IMR-90 (cell line): ENCODE results near the gene ZNRF3. TPM values are rescaled to one million over a fixed set of nuclear protein-coding genes. Genes with fewer than 3 reads are reported as not detected.

Experiments
- ATAC-seq: fragments of 200-7000 bp; cut with Tn5 transposase; 2 replicates; pipeline ENCODE4 v1.9.1; 2020; ENCODE audit warnings: low read depth, mild to moderate bottlenecking, moderate library complexity
- BruUV-seq: library from RNA; stranded (reverse); fragments of 400-500 nt; replicated peaks from 2 replicates; lab custom pipeline; 2021; lab: Mats Ljungman, UMichigan
- CTCF ChIA-PET: fragments of 300-600 bp; formaldehyde crosslinking; extraction: SDS; loops from one replicate; lab custom pipeline; 2021; ENCODE audit warnings: antibody characterized with exemption; lab: Yijun Ruan, JAX
- POLR2A ChIA-PET: fragments of 300-600 bp; sonication (Branson Sonifier 250); formaldehyde crosslinking; loops from one replicate; lab custom pipeline; 2022; ENCODE audit warnings: antibody characterized with exemption; ENCODE audit not compliant: unreplicated experiment; lab: Charles Lee
- DNase-seq: peaks from one replicate; pipeline ENCODE4 v3.0.0; 2013
- H2AFZ ChIP-seq: replicated peaks from 2 replicates; pipeline ENCODE3; 2013; ENCODE audit warnings: low read length, mild to moderate bottlenecking; ENCODE audit not compliant: poor library complexity
- H2AK5ac ChIP-seq: 2 replicates; pipeline ENCODE4 v1.6.1; 2013; ENCODE audit warnings: low read depth, low read length, inconsistent platforms
- H2AK9ac ChIP-seq: replicated peaks from 2 replicates; pipeline ENCODE3; 2013; ENCODE audit warnings: mild to moderate bottlenecking, low read depth, low read length, moderate library complexity; ENCODE audit not compliant: poor library complexity
- H2BK120ac ChIP-seq: 2 replicates; pipeline ENCODE4 v1.6.1; 2013; ENCODE audit warnings: low read depth, low read length, inconsistent platforms
- H2BK15ac ChIP-seq: 3 replicates; pipeline ENCODE4 v1.6.1; 2013; ENCODE audit warnings: low read depth, low read length, inconsistent platforms
- H2BK20ac ChIP-seq: 2 replicates; pipeline ENCODE4 v1.6.1; 2013; ENCODE audit warnings: low read depth, mild to moderate bottlenecking, inconsistent platforms, low read length, moderate library complexity
- H2BK5ac ChIP-seq: 2 replicates; pipeline ENCODE4 v1.6.1; 2013; ENCODE audit warnings: mild to moderate bottlenecking, low read depth, low read length, inconsistent platforms; ENCODE audit not compliant: poor library complexity, severe bottlenecking
- H3K14ac ChIP-seq: replicated peaks from 2 replicates; pipeline ENCODE4 v1.6.1; 2013; ENCODE audit warnings: low read depth, low read length, inconsistent platforms
- H3K18ac ChIP-seq: 2 replicates; pipeline ENCODE4 v1.6.1; 2013; ENCODE audit warnings: low read depth, low read length, control low read depth
- H3K23ac ChIP-seq: 2 replicates; pipeline ENCODE4 v1.6.1; 2013; ENCODE audit warnings: low read depth, low read length, inconsistent platforms
- H3K27ac ChIP-seq: 2 replicates; pipeline ENCODE4 v1.5.1; 2013; ENCODE audit warnings: mild to moderate bottlenecking, control low read depth, low read length; ENCODE audit not compliant: insufficient read depth
- H3K27me3 ChIP-seq: 2 replicates; pipeline ENCODE4 v1.6.1; 2013; ENCODE audit warnings: low read length; ENCODE audit not compliant: control insufficient read depth, insufficient read depth
- H3K36me3 ChIP-seq: 2 replicates; pipeline ENCODE4 v1.6.1; 2013; ENCODE audit warnings: low read length, mixed read lengths; ENCODE audit not compliant: control insufficient read depth, insufficient read depth
- H3K4ac ChIP-seq: 2 replicates; pipeline ENCODE4 v1.6.1; 2013; ENCODE audit warnings: low read depth, low read length, inconsistent platforms
- H3K4me1 ChIP-seq: 2 replicates; pipeline ENCODE4 v1.6.1; 2013; ENCODE audit warnings: low read length, mixed read lengths; ENCODE audit not compliant: control insufficient read depth, insufficient read depth
- H3K4me2 ChIP-seq: 2 replicates; pipeline ENCODE4 v1.6.1; 2013; ENCODE audit warnings: low read depth, mild to moderate bottlenecking, control low read depth, low read length, moderate library complexity
- H3K4me3 ChIP-seq: 2 replicates; pipeline ENCODE4 v1.5.1; 2013; ENCODE audit warnings: low read depth, mild to moderate bottlenecking, control low read depth, low read length, moderate library complexity; ENCODE audit not compliant: insufficient read depth
- H3K56ac ChIP-seq: 2 replicates; pipeline ENCODE4 v1.6.1; 2013; ENCODE audit warnings: low read length, inconsistent platforms; ENCODE audit not compliant: insufficient read depth; ENCODE audit errors: extremely low read depth
- H3K79me1 ChIP-seq, 2 experiments: 2 replicates each; pipeline ENCODE4 v1.6.1; 2013; ENCODE audit warnings: low read length in 2 of 2, inconsistent platforms in 1 of 2, low read depth in 1 of 2
- H3K9ac ChIP-seq: 2 replicates; pipeline ENCODE4 v1.6.1; 2013; ENCODE audit warnings: low read depth, low read length, control low read depth
- H3K9me1 ChIP-seq: 2 replicates; pipeline ENCODE4 v1.6.1; 2013; ENCODE audit warnings: low read length, inconsistent platforms; ENCODE audit not compliant: insufficient read depth
- H3K9me3 ChIP-seq: 2 replicates; pipeline ENCODE4 v1.6.1; 2013; ENCODE audit warnings: low read length; ENCODE audit not compliant: control insufficient read depth, insufficient read depth
- H4K20me1 ChIP-seq: 2 replicates; pipeline ENCODE4 v1.6.1; 2013; ENCODE audit warnings: low read length, inconsistent platforms; ENCODE audit not compliant: insufficient read depth
- H4K5ac ChIP-seq: 2 replicates; pipeline ENCODE4 v1.6.1; 2013; ENCODE audit warnings: mild to moderate bottlenecking, low read depth, low read length, control low read depth
- H4K8ac ChIP-seq, 2 experiments: 2 replicates each; pipeline ENCODE4 v1.6.1; 2013; ENCODE audit warnings: low read depth in 2 of 2, low read length in 2 of 2, control low read depth in 1 of 2, inconsistent platforms in 1 of 2
- H4K91ac ChIP-seq: 2 replicates; pipeline ENCODE4 v1.6.1; 2013; ENCODE audit warnings: low read depth, low read length, inconsistent platforms; ENCODE audit not compliant: insufficient read depth
- MAFK ChIP-seq: IDR thresholded peaks from 2 replicates; pipeline ENCODE4 v1.6.1; 2012; ENCODE audit warnings: low read depth, low read length, improper control_type of control experiment
- MAZ ChIP-seq: IDR thresholded peaks from 2 replicates; pipeline ENCODE4 v1.6.1; 2012; ENCODE audit warnings: low read depth, mild to moderate bottlenecking, low read length, improper control_type of control experiment, moderate library complexity, borderline replicate concordance
- NFE2L2 ChIP-seq: fragments of 150-350 bp; IDR thresholded peaks from 2 replicates; pipeline ENCODE4 v1.6.1; 2016; ENCODE audit warnings: low read depth, mild to moderate bottlenecking, low read length
- RCOR1 ChIP-seq: IDR thresholded peaks from 2 replicates; pipeline ENCODE4 v1.6.1; 2012; ENCODE audit warnings: mild to moderate bottlenecking, low read length, improper control_type of control experiment; ENCODE audit not compliant: insufficient replicate concordance
- WGBS, 2 experiments: methylation state at CpG; one replicate each; pipeline versions ENCODE4 v1.1.5 to v1.1.7; 2013; ENCODE audit warnings: missing lambda C conversion rate in 2 of 2; ENCODE audit not compliant: insufficient read length in 1 of 2; ENCODE audit errors: extremely low coverage in 2 of 2; 5-methylcytosine and 5-hydroxymethylcytosine counted together
- dilution Hi-C: fragments of 300-500 bp; cut with HindIII; formaldehyde crosslinking; loops from one replicate; pipeline ENCODE4 v1.14.3; 2018; ENCODE audit warnings: low sequenced_read_pairs; ENCODE audit not compliant: unreplicated experiment
- in situ Hi-C: fragments of 300-500 bp; cut with MboI; formaldehyde crosslinking; loops from 3 replicates; pipeline ENCODE4 v1.14.3; 2019; ENCODE audit warnings: low sequenced_read_pairs, inconsistent platforms, mixed read lengths
- intact Hi-C: fragments of 100-400 bp; cut with micrococcal nuclease; formaldehyde crosslinking; loops from 2 replicates; pipeline ENCODE4 v1.10.0; 2022
- polyA plus RNA-seq, 3 experiments: library from polyadenylated mRNA; depleted of rRNA; stranded (reverse); fragments of >200 nt; gene quantifications; 2 replicates each; pipeline ENCODE4 v1.2.3, GENCODE V29; 2012; ENCODE audit warnings: low replicate concordance in 1 of 3
- total RNA-seq: library from RNA; depleted of rRNA; stranded (reverse); fragments of >200 nt; gene quantifications from 2 replicates; pipeline ENCODE4 v1.2.3, GENCODE V29; 2012

The ZNRF3 gene
- total and polyA plus RNA-seq, 2 of the 4 experiments (the other 2 are of a cell fraction) = 1.4 to 2.4 TPM

DNA sequence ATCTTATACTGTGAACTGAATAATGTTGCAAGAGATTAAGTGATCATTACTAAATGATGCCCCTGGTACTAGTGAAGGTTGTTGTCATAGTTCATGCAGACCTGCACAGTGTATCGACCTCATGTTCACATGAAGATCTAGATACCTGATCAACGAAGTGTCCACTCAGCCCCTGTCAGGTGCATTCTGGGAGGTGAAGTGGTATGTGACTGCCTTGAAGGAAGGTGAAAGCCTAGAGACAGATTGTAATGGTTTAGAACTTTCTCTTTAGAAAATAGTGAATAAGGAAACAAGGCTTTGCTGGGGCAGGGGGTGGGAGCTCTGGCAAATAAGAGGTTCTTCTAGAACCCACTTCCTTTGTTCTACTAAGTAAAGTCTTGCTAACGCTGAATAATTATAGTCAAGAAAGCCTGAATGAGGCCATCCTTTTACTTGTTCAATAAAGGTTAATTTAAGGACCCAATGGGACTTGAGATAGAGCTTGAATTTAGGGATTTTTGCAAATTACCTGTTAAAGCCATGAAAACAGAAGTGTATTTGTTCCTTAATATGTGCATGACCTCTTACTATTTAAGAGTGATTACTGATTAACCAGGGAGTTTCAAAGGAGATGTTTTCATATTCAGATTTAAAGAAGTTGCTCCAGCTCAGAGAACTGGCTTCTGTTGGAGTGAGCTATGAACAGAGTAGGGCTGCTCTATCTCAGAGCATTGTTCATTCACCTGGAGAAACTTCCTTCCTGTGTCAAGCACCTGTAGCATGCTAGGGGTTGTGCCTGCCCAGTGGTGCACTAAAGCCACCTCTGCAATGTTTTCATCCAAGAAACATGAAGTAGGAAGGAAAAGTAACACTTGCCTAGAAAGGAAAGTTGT lies 132.9 kb downstream of the ZNRF3 start:
- Histone ChIP-seq H2AK9ac (no peak overlapping the region), H2AFZ (no peak overlapping the region), H3K4ac (no peak overlapping the region), H3K56ac (no peak overlapping the region), H3K4me1 (no peaks in the 10 kb centered on the region), H4K20me1 (no peaks in the 10 kb centered on the region), H3K9me3 (peaks cover 3% of the 10 kb centered on the region), H2BK20ac (no peak overlapping the region), H4K8ac (no peak overlapping the region), H2AK5ac (no peak overlapping the region), H3K23ac (no peak overlapping the region), H3K14ac (no peak overlapping the region), H4K91ac (no peak overlapping the region), H3K18ac (no peak overlapping the region), H4K5ac (no peak overlapping the region), H2BK5ac (no peak overlapping the region), H3K79me1 (no peaks in the 10 kb centered on the region; a peak in 1 of 4 replicates), H3K27me3 (no peaks in the 10 kb centered on the region), H3K4me2 (no peak overlapping the region), H3K4me3 (no peak overlapping the region), H3K36me3 (no peaks in the 10 kb centered on the region), H3K27ac (no peak overlapping the region), H2BK15ac (no peak overlapping the region), H2BK120ac (no peak overlapping the region), H3K9ac (no peak overlapping the region), H3K9me1 (no peaks in the 10 kb centered on the region)
- WGBS, 2 experiments = 100% methylated on average over 1 of the region's 3 CpGs; no CpG with 5 or more reads in 1 of the 2 experiments
- no TSS peak for BruUV-seq
- DNase-seq (no peak), ATAC-seq (no peak)
- dilution Hi-C loops (no loop called here), in situ Hi-C loops (no loop called here), intact Hi-C loops (no loop called here)
- POLR2A ChIA-PET = no interaction called here
- TF ChIP-seq MAFK (no peak), NFE2L2 (no peak), RCOR1 (no peak), MAZ (no peak)
- CTCF ChIA-PET = interaction anchor here (0.8 kb wide), 1 partner anchor 161 kb away, joined by 3 read pairs; no protein-coding TSS in a partner anchor
